OCI-M1 (cell line): Measurements from ENCODE around the gene UBQLN4.
"Not testable (repeated sequence)": the region's sequence is repeated elsewhere in the genome, so short reads cannot be mapped to it uniquely, and the experiment has no call there.

ENCODE experiments used
- DNase-seq: peaks from one replicate; lab custom pipeline; 2025; lab: John Stamatoyannopoulos, UW

Gene UBQLN4

GRCh38 chr1:156081180-156081916, 27.8 kb upstream of the UBQLN4 start:
- no peak for DNase-seq

GRCh38 chr1:156080863-156081179, 27.2 kb upstream of the UBQLN4 start:
- no peak for DNase-seq

GRCh38 chr1:156080241-156080862, 26.8 kb upstream of the UBQLN4 start:
- DNase-seq = no peak

GRCh38 chr1:156079762-156080161, 26.2 kb upstream of the UBQLN4 start:
- DNase-seq = no peak

GRCh38 chr1:156078728-156079127, 25.1 kb upstream of the UBQLN4 start:
- DNase-seq = no peak

DNA sequence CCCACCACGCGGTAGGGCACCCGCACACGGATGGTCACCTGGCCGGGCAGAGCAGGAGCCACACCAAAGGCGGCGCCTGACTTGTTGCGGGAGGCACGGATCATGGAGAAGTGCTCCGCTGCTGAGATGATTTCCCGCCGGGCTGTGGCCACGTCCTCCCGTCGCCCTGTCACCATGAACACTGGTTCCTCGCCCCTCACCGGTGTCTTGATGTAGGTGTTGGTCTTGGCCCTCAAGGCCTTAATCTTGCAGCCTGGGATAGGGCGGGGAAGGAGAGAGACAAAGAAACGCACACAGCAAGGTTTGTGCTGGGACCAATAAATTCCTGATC, 23.8 kb upstream of the UBQLN4 start:
- DNase-seq = no peak

- DNase-seq = no peak
Observed at GRCh38 chr1:156076609-156077429, 23.2 kb upstream of the UBQLN4 start.

DNA sequence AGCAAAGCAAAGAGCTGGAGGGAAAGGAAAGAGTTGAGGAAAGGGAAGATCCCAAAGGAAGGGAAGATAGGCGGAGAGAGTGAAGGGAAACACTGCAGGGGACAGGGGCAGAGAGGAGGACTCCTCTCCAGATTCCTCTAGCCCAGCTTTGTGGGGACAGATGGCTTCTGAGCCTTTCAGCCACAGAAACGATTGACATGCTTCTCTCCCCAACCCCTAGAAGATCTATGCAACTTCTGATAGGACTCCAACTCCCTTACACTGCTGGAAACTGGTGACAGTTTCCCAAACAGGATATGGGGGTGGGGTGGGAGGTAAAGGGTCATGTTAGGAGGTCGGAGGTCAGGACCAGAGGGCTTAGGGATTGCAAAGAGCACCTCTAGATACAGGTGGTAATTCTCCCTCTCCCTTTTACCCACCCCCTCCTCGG, 22.2 kb upstream of the UBQLN4 start:
- DNase-seq = no peak

GRCh38 chr1:156075162-156075561, 21.6 kb upstream of the UBQLN4 start:
- DNase-seq = no peak

GRCh38 chr1:156074661-156075060, 21.1 kb upstream of the UBQLN4 start:
- no peak for DNase-seq

DNA sequence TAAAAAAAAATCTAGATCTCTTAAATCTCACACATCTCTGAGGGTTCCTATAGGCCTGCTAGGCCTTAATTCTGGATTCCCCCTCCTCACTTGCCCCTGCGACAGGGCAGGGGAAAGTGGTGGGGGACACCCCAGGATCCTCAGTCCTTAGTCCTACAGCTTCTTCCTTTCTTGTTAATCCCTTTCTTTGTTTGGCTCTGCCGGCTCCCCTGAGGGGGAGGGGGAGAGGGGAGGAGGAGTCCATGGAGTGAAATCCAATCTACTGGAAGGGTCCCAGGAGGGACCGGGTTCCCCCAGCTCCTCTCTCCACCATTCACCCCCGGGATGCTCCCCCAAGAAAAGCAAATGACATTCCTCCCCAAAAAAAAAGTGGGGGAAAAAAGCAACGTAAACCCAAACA, 20.1 kb upstream of the UBQLN4 start:
- DNase-seq = no peak

DNA sequence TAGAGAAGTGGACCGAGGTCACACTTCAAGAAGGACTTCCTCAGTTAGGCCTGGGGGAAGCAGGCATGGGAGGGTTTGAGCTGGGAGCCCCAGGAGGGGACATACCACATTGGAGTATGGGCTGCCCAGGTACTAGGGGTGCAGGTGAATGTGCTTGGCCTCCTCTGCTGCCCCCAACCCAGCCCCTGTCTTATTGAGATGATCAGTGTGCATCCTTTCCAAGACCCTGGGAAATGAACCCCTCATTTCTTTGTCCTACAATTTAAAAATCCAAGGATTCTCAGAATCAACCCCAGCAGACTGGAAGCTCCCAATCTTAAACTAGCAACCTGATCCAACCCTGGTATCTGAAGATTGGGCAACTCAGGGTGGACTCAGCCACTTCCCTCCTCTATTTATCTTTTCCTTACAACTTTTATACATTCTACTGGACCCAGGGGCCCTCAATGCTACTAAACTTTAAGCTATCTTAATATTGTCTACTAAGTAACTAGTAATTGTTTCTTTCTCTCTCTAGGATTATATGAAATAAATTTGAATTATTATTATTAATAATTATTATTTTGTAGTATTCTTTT, 19.6 kb upstream of the UBQLN4 start:
- DNase-seq = no peak

DNA sequence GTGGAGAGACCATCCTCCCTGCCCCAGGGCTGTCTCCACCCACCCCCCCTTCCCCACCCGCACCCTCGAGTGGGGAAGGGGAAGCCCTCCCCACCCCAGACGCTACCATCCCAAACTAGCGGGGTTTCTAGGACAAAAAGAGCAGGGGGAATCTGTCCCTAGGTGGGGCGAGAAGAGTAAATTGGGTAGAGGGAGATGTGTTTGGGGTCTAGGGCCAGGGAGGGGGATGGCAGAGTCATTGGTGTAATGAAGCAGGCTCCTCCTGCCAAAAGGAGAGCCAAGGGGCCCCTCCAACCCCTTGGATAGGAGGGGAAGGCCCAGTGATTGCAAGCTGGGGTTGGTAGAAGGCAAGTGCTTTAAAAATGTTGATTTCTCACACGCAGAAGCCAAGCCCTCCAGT, 18.7 kb upstream of the UBQLN4 start:
- DNase-seq = no peak

DNA sequence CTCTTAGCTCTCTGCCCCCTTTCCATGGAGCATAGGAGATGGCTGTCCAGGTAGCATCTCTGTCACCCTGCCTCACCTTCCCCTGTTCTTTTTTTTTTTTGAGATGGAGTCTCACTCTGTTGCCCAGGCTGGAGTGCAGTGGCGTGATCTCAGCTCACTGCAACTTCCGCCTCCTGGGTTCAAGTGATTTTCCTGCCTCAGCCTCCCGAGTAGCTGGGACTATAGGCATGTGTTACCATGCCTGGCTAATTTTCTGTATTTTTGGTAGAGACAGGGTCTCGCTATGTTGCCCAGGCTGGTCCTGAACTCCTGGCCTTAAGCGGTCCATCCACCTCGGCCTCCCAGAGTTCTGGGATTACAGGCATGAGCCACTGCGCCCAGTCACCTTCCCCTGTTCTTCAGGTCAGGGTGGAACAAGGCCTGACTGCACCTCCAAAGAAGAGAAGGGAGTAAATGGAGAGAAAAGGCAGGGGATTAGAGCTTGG, 17.8 kb upstream of the UBQLN4 start:
- not testable (repeated sequence) for DNase-seq

- no peak for DNase-seq
Observed at GRCh38 chr1:156070548-156070947, 16.9 kb upstream of the UBQLN4 start.

GRCh38 chr1:156069490-156070455, 16.2 kb upstream of the UBQLN4 start:
- no peak for DNase-seq

DNA sequence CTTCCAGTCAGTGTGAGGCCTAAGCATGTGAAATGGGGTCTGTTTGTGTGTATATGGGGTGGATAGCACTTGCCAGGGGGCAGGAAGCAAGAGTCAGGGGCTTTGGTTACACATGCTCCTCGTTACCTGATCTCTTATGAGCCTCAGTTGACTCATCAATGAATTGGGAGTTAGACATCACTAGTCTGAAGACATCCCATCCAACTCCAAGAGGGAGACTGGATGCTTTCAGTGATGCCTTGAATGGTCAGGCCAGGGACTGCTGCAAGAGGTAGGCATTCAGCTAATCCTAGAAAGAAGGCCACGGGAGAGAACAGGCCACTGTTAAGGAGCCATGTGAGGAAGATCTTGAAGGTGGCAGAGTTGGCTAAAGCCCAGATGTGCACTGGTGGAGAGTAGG, 13.7 kb upstream of the UBQLN4 start:
- no peak for DNase-seq

DNA sequence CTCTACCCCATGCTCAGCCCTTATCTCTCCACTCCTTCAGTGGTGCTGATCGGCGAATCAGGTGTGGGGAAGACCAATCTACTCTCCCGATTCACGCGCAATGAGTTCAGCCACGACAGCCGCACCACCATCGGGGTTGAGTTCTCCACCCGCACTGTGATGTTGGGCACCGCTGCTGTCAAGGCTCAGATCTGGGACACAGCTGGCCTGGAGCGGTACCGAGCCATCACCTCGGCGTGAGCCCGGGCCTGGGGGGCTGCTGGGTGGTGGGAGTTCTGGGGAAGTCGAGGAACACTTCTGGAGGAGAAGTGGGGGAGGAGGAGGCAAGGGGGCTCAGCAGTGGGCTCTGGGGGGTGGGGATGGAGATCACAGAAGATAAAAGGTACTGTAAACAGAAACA, 12.3 kb upstream of the UBQLN4 start:
- DNase-seq = no peak

DNA sequence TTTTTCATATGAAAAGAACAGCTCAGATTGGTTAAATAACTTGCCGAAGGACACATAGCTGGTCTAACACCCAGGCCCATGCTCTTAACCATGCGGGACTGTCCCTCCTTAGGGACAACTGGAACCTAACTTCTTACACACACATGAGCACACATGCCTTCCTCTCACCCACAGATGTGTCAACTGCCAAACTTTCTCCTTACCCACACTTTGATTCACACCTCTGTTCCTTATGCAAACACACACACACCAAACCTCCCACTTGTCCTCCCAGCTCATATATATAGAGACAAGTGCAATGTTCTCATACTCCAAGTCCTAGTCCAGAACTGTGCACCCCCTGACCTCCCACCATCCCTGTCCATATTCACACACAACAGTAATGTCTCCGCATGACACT, 11.6 kb upstream of the UBQLN4 start:
- no peak for DNase-seq

DNA sequence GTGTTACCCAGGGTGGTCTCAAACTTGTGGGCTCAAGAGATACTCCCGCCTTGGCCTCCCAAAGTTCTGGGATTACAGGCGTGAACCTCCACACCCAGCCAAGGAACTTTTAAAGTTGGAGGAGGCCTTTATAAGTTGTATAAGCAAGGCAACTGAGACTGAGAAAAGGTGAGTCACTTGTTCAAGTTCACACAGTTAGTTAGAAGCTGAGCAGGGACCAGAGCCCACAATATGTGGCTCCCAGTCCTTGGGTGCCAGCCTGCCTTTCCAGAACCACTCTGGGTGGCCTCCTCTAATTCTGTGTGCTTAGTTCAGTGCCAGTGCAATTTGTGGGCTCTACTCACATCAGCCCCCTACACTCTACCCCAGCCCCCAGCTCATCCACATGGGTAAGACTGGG, 11.0 kb upstream of the UBQLN4 start:
- no peak for DNase-seq

GRCh38 chr1:156063997-156064285, 10.3 kb upstream of the UBQLN4 start:
- DNase-seq = no peak

DNA sequence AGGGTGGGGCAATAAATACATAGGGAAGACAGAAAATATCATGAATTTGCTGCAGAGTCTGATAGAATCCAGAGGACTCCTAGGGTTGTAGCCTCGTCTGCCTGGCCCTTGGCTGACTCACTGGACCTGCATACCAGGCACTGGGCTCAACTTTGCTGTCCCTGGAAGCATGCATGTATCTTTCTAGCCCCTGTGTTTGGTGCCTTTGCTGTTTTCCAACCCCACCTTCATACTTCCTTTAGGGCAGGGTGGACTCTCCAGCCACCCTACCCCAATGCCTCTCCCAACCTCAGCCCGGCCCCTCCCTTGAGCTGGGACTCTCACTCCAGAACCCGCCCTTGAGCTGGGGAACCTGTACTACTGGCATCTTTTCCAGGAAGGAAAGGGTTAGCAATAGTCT, 8.6 kb upstream of the UBQLN4 start:
- no peak for DNase-seq
